IPS-18a (cell line): ENCODE data around the gene CRTC3.
A peak's percentile ranks its signal among the peaks of the same experiment; 100 is the strongest.

Experiments
- H3K27ac ChIP-seq: one replicate; pipeline ENCODE4 v1.5.1; 2013; ENCODE audit warnings: low read length
- H3K27me3 ChIP-seq: one replicate; pipeline ENCODE4 v1.6.1; 2013; ENCODE audit warnings: mild to moderate bottlenecking, low read length; ENCODE audit not compliant: control insufficient read depth, insufficient read depth
- H3K36me3 ChIP-seq: one replicate; pipeline ENCODE4 v1.6.1; 2013; ENCODE audit warnings: low read depth, low read length; ENCODE audit not compliant: control insufficient read depth
- H3K4me1 ChIP-seq: one replicate; pipeline ENCODE4 v1.6.1; 2013; ENCODE audit warnings: low read depth, low read length; ENCODE audit not compliant: control insufficient read depth
- H3K4me3 ChIP-seq: one replicate; pipeline ENCODE4 v1.5.1; 2013; ENCODE audit warnings: low read length
- H3K9ac ChIP-seq: one replicate; pipeline ENCODE4 v1.6.1; 2013; ENCODE audit warnings: mild to moderate bottlenecking, low read length, moderate library complexity
- H3K9me3 ChIP-seq: one replicate; pipeline ENCODE4 v1.6.1; 2013; ENCODE audit warnings: low read depth, low read length; ENCODE audit not compliant: control insufficient read depth

CRTC3 gene, protein sequence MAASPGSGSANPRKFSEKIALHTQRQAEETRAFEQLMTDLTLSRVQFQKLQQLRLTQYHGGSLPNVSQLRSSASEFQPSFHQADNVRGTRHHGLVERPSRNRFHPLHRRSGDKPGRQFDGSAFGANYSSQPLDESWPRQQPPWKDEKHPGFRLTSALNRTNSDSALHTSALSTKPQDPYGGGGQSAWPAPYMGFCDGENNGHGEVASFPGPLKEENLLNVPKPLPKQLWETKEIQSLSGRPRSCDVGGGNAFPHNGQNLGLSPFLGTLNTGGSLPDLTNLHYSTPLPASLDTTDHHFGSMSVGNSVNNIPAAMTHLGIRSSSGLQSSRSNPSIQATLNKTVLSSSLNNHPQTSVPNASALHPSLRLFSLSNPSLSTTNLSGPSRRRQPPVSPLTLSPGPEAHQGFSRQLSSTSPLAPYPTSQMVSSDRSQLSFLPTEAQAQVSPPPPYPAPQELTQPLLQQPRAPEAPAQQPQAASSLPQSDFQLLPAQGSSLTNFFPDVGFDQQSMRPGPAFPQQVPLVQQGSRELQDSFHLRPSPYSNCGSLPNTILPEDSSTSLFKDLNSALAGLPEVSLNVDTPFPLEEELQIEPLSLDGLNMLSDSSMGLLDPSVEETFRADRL

GRCh38 chr15:90529371-90530249, at the start of gene CRTC3:
Gene CRTC3, plus strand, starts transcription at chr15:90529923. Its CDS starts 149 bp downstream, at chr15:90530072.
- no peaks in the 10 kb centered on the region for H3K36me3 ChIP-seq
- H3K27ac ChIP-seq = no peak within 1 kb of the TSS
- H3K9me3 ChIP-seq = no peaks in the 10 kb centered on the region
- peaks cover 40% of the 10 kb centered on the region for H3K27me3 ChIP-seq
- H3K9ac ChIP-seq = peak within 1 kb of the TSS; percentile 17
- no peaks in the 10 kb centered on the region for H3K4me1 ChIP-seq
- H3K4me3 ChIP-seq = peak within 1 kb of the TSS; percentile 69

DNA sequence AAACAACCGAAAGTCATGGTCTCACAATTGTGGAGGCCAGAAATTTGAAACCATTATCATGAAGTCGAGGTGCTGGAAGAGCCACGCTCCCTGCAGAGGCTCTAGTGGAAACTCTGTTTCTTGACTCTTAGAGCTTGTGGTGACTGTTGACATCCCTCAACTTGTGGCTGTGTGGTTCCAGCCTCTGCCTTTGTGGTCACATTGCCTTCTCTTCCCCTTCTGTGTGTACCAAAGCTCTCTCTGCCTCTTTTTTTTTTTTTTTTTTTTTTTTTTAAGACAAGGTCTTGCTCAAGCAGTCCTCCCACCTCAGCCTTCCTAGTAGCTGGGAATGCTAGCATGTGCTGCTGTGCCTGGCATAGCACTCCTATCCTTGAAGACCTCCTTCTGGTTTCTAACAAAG, 48.7 kb upstream of the CRTC3 start:
- Histone ChIP-seq H3K27ac (no peak overlapping the region), H3K4me3 (no peak overlapping the region), H3K27me3 (no peaks in the 10 kb centered on the region), H3K9ac (no peak overlapping the region), H3K4me1 (no peaks in the 10 kb centered on the region), H3K36me3 (peaks cover 50% of the 10 kb centered on the region), H3K9me3 (no peaks in the 10 kb centered on the region)

- Histone ChIP-seq H3K4me1 (no peaks in the 10 kb centered on the region), H3K27ac (no peak overlapping the region), H3K9me3 (no peaks in the 10 kb centered on the region), H3K36me3 (peaks cover 55% of the 10 kb centered on the region), H3K9ac (no peak overlapping the region), H3K4me3 (no peak overlapping the region), H3K27me3 (no peaks in the 10 kb centered on the region)
Observed at GRCh38 chr15:90482124-90483011, 47.4 kb upstream of the CRTC3 start.

DNA sequence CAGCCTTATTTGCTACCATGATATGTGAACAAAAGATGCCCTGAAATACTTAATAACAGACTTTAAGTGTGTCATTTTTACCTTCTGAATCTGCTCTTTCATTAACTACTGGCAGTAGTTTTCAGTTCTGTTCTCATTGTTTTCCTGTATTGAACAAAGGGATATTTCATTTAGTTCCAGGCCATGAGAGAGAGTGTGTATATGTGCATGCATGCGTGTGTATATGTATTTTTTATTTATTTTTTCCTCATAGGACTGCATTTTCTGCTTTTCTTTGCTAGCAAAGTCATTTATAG, 46.8 kb upstream of the CRTC3 start:
- Histone ChIP-seq H3K9ac (no peak overlapping the region), H3K27ac (no peak overlapping the region), H3K27me3 (no peaks in the 10 kb centered on the region), H3K4me1 (no peaks in the 10 kb centered on the region), H3K36me3 (peaks cover 54% of the 10 kb centered on the region), H3K4me3 (no peak overlapping the region), H3K9me3 (no peaks in the 10 kb centered on the region)

DNA sequence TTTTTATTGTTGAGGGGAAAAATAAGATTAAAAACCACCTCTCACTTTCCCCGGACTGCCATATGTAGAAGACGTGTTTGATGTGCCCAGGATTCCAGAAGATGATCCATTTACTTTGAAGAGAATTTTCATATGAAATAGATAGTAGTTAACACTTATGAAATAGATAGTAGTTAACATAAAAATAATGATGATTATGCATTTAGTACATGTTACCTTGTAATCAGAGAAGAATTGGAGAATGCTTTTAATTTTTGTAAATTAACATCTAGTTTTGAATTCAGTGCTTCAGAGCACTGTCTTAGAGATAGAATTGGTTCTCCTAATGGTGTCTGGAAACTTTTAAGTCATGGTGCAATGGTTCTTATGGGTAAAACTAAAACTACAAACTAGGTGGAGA, 46.1 kb upstream of the CRTC3 start:
- no peak overlapping the region for H3K9ac ChIP-seq
- H3K27me3 ChIP-seq = no peaks in the 10 kb centered on the region
- peaks cover 50% of the 10 kb centered on the region for H3K36me3 ChIP-seq
- H3K9me3 ChIP-seq = no peaks in the 10 kb centered on the region
- H3K27ac ChIP-seq = no peak overlapping the region
- no peak overlapping the region for H3K4me3 ChIP-seq
- H3K4me1 ChIP-seq = no peaks in the 10 kb centered on the region

DNA sequence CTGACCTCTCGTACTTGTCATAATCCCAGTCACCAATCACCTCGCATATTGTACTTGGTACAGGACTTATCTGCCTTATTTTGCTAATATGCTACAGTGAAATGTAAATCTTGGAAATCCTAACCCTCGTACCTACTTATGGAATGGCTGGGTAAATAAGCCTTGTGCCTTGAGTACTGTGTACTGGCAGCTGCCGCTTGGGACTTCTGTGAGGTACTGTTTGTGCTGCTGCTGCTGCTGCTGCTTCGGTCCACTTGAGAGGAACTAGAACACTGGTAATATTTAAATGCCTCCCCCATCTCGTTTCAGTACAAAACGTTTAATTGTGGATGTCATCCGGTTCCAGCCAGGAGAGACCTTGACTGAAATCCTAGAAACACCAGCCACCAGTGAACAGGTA, 42.5 kb upstream of the CRTC3 start:
- no peaks in the 10 kb centered on the region for H3K27me3 ChIP-seq
- H3K9me3 ChIP-seq = no peaks in the 10 kb centered on the region
- H3K36me3 ChIP-seq = peaks cover 59% of the 10 kb centered on the region

DNA sequence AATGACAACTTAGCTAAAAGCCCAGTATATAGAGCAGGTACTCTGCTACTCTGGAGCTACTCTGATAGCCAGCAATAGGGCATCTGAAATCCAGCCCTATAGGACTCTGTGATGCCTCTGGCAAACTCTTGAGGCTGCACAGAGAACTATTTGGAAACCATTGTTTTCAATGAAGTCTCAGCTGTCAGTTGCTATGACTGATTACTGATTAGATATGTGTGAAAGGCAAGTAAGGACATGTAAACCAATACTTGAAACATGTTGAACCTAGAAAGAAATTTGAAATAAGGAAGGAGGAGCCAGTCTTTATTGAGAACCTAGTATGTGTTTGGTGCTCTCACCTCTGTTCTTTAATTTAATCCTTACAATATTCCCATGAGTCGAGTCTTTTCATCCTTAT, 40.2 kb upstream of the CRTC3 start:
- H3K9me3 ChIP-seq = no peaks in the 10 kb centered on the region
- no peaks in the 10 kb centered on the region for H3K27me3 ChIP-seq
- no peak overlapping the region for H3K27ac ChIP-seq
- no peak overlapping the region for H3K4me3 ChIP-seq
- H3K36me3 ChIP-seq = peaks cover 60% of the 10 kb centered on the region
- H3K9ac ChIP-seq = no peak overlapping the region
- H3K4me1 ChIP-seq = no peaks in the 10 kb centered on the region

More for the DNA sequence above, 42.5 kb upstream of the CRTC3 start:
- H3K4me1 ChIP-seq = no peaks in the 10 kb centered on the region
- no peak overlapping the region for H3K27ac ChIP-seq
- no peak overlapping the region for H3K4me3 ChIP-seq
- no peak overlapping the region for H3K9ac ChIP-seq

DNA sequence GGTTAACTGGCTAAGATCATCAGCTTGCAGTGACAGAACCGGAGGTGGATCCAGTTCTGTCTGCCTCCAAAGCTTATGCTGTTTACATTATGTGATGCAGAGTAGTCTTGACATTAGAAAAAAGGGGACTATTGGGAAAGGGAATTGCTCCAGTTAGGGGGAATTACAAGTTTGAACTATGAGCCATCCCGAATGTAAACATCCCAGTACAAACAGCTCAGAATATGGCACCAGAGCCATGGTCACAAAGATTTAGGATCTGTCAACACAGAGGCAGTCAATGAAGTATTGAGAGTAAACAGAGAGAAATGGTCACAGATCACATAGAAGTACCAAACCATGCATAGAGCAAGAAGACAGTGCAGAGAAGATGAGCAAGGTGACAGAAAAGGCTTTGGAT, 39.8 kb upstream of the CRTC3 start:
- Histone ChIP-seq H3K9ac (no peak overlapping the region), H3K9me3 (no peaks in the 10 kb centered on the region), H3K27me3 (no peaks in the 10 kb centered on the region), H3K36me3 (peaks cover 61% of the 10 kb centered on the region), H3K4me1 (no peaks in the 10 kb centered on the region), H3K4me3 (no peak overlapping the region), H3K27ac (no peak overlapping the region)

DNA sequence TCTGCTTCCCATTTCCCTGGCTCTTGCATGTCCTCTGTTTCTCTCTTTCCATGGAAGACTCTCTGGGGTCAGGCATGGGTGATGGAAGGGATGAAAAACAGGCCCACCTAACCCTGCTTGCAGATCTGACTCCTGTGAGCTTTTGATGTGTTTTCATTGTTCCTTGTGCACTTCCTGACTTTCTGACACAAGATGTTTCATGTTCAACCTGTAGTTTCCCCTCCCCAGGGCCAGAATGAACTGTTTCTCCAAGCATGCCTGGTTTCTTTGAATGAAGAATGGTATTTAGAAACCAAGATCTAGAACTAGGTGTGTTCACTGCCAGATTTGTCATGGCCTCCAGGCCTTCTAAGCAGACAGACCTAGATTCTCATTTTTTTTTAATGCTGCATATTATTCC, 36.1 kb upstream of the CRTC3 start:
- no peak overlapping the region for H3K27ac ChIP-seq
- H3K36me3 ChIP-seq = peaks cover 42% of the 10 kb centered on the region
- no peak overlapping the region for H3K4me3 ChIP-seq
- no peak overlapping the region for H3K9ac ChIP-seq
- no peaks in the 10 kb centered on the region for H3K9me3 ChIP-seq
- H3K4me1 ChIP-seq = no peaks in the 10 kb centered on the region
- H3K27me3 ChIP-seq = no peaks in the 10 kb centered on the region

DNA sequence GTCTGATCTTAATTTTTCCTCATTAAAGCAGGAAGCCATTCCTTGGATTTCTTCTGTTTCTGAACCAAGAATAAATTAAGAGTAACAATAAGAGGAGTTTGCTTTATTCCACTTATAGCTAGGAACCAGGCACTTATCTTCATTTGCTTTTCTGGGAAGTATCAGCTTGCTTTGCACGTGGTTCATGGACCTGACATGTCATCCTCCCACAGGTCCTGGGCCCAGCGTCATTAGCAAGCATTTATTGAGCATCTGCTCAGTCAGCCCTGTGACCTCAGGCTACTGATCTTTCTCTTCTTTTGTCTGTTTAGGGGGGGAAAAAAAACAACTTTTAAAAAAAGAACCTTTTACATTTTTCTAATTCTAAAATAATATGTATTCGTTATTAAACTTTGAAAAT, 34.7 kb upstream of the CRTC3 start:
- Histone ChIP-seq H3K27ac (no peak overlapping the region), H3K36me3 (peaks cover 53% of the 10 kb centered on the region), H3K9me3 (no peaks in the 10 kb centered on the region), H3K4me1 (no peaks in the 10 kb centered on the region), H3K4me3 (no peak overlapping the region), H3K27me3 (no peaks in the 10 kb centered on the region), H3K9ac (no peak overlapping the region)

DNA sequence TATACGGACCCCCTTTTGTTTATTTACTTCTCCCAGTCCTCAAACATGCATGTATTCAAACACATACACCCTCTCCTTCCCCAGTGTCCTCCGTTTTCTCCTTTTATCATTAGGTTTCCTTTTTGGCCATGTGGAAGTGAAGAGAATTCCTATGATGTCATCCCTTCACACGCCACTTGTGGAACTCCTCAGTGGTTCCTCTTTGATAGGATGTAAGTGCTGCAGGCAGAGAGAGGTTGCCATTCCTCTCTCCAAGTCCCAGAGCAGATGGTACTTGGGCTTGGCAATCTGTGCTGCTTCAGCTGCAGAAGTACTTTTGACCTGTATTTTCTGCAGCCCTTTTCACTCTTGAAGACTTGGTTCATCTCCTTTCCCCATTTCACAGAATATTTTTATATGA, 32.9 kb upstream of the CRTC3 start:
- Histone ChIP-seq H3K27ac (no peak overlapping the region), H3K36me3 (peaks cover 50% of the 10 kb centered on the region), H3K27me3 (no peaks in the 10 kb centered on the region), H3K9ac (no peak overlapping the region), H3K4me1 (no peaks in the 10 kb centered on the region), H3K9me3 (no peaks in the 10 kb centered on the region), H3K4me3 (no peak overlapping the region)
